ENCODE data around the gene NHSL2. TPM values are rescaled to one million over a fixed set of nuclear protein-coding genes. Genes with fewer than 3 reads are reported as not detected.

The NHSL2 gene
- total RNA-seq, 1 donor from 2014 or later = 4.7 TPM

DNA sequence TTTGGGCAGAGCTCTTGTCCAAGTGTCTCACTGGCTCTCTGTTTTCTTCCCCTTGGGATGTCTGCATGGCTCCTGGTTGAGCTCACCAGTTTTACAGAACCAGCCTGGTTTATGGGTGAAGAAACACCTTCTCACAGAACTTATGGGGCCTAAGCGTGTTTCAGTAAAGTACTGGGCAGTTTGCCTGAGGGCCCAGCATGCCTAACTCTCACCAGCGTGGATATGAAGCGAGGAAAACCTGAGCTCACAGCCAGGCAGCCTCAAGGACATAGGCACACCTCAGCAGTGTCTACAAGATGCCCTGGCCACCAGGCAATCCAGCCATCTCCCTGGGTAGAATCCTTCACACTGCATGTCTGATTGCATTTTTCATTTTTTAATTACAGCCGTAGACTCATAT is 9.2 kb downstream of the NHSL2 start:
- H3K9ac ChIP-seq (ENCODE audit: low read depth in 1 of 3, low read length in 3 of 3) = no peak overlapping the region
- no peak overlapping the region for H3K4me3 ChIP-seq (ENCODE audit: low read length in 3 of 3)
- no peaks in the 10 kb centered on the region for H3K27me3 ChIP-seq (ENCODE audit: control insufficient read depth in 3 of 3, insufficient read depth in 3 of 3, low read length in 3 of 3)
- H3K36me3 ChIP-seq (ENCODE audit: control insufficient read depth in 3 of 3, insufficient read depth in 3 of 3, low read length in 3 of 3) = no peaks in the 10 kb centered on the region
- no peaks in the 10 kb centered on the region for H3K9me3 ChIP-seq (ENCODE audit: control insufficient read depth in 3 of 3, low read length in 3 of 3)
- no peak overlapping the region for H3K27ac ChIP-seq (ENCODE audit: low read depth, low read length)
- H3K4me1 ChIP-seq (ENCODE audit: control insufficient read depth in 3 of 3, insufficient read depth in 3 of 3, low read length in 3 of 3) = no peaks in the 10 kb centered on the region

GRCh38 chrX:71922686-71923085 is 12.0 kb downstream of the NHSL2 start:
- Histone ChIP-seq H3K36me3 (ENCODE audit: control insufficient read depth in 3 of 3, insufficient read depth in 3 of 3, low read length in 3 of 3) (no peaks in the 10 kb centered on the region), H3K9me3 (ENCODE audit: control insufficient read depth in 3 of 3, low read length in 3 of 3) (no peaks in the 10 kb centered on the region), H3K4me1 (ENCODE audit: control insufficient read depth in 3 of 3, insufficient read depth in 3 of 3, low read length in 3 of 3) (no peaks in the 10 kb centered on the region), H3K4me3 (ENCODE audit: low read length in 3 of 3) (no peak overlapping the region), H3K9ac (ENCODE audit: low read depth in 1 of 3, low read length in 3 of 3) (no peak overlapping the region), H3K27me3 (ENCODE audit: control insufficient read depth in 3 of 3, insufficient read depth in 3 of 3, low read length in 3 of 3) (no peaks in the 10 kb centered on the region), H3K27ac (ENCODE audit: low read depth, low read length) (no peak overlapping the region)

- Histone ChIP-seq H3K4me3 (ENCODE audit: low read length in 3 of 3) (no peak overlapping the region), H3K9ac (ENCODE audit: low read depth in 1 of 3, low read length in 3 of 3) (no peak overlapping the region), H3K9me3 (ENCODE audit: control insufficient read depth in 3 of 3, low read length in 3 of 3) (no peaks in the 10 kb centered on the region), H3K36me3 (ENCODE audit: control insufficient read depth in 3 of 3, insufficient read depth in 3 of 3, low read length in 3 of 3) (no peaks in the 10 kb centered on the region), H3K27ac (ENCODE audit: low read depth, low read length) (no peak overlapping the region), H3K4me1 (ENCODE audit: control insufficient read depth in 3 of 3, insufficient read depth in 3 of 3, low read length in 3 of 3) (no peaks in the 10 kb centered on the region), H3K27me3 (ENCODE audit: control insufficient read depth in 3 of 3, insufficient read depth in 3 of 3, low read length in 3 of 3) (peaks cover 0 to 4% (median 0%) of the 10 kb centered on the region in 3 donors)
These were observed 12.9 kb downstream of the NHSL2 start for GRCh38 chrX:71923516-71923915.

GRCh38 chrX:71927040-71927439 is 16.4 kb downstream of the NHSL2 start:
- Histone ChIP-seq H3K4me3 (ENCODE audit: low read length in 3 of 3) (no peak overlapping the region), H3K27me3 (ENCODE audit: control insufficient read depth in 3 of 3, insufficient read depth in 3 of 3, low read length in 3 of 3) (peaks cover 0 to 7% (median 0%) of the 10 kb centered on the region in 3 donors)

DNA sequence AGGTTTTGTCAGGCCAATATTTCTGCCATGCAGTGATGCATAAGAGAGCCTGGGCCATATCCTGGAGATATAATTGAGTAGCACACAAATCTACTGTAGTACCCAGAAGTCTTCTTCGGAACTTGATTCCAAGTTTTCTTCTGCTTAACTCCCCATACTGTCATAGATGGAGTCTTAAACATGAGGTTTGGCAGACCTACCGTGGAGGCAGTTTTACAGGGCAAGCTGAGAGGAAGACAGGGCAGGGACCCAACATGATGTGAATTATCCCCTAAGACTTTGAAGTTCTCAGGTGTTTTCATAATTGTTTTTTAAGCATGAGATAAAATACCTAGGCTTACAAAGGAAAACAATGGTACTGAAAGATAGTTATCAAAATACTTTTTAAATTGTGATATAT is 18.2 kb downstream of the NHSL2 start:
- H3K27me3 ChIP-seq (ENCODE audit: control insufficient read depth in 3 of 3, insufficient read depth in 3 of 3, low read length in 3 of 3) = peaks cover 0 to 7% (median 0%) of the 10 kb centered on the region in 3 donors
- no peaks in the 10 kb centered on the region for H3K36me3 ChIP-seq (ENCODE audit: control insufficient read depth in 3 of 3, insufficient read depth in 3 of 3, low read length in 3 of 3)
- peaks cover 0 to 2% (median 0%) of the 10 kb centered on the region in 3 donors for H3K4me1 ChIP-seq (ENCODE audit: control insufficient read depth in 3 of 3, insufficient read depth in 3 of 3, low read length in 3 of 3)
- H3K9me3 ChIP-seq (ENCODE audit: control insufficient read depth in 3 of 3, low read length in 3 of 3) = no peaks in the 10 kb centered on the region
- H3K4me3 ChIP-seq (ENCODE audit: low read length in 3 of 3) = no peak overlapping the region
- no peak overlapping the region for H3K9ac ChIP-seq (ENCODE audit: low read depth in 1 of 3, low read length in 3 of 3)
- H3K27ac ChIP-seq (ENCODE audit: low read depth, low read length) = no peak overlapping the region

More at GRCh38 chrX:71927040-71927439, 16.4 kb downstream of the NHSL2 start:
- no peak overlapping the region for H3K9ac ChIP-seq (ENCODE audit: low read depth in 1 of 3, low read length in 3 of 3)
- no peak overlapping the region for H3K27ac ChIP-seq (ENCODE audit: low read depth, low read length)
- H3K36me3 ChIP-seq (ENCODE audit: control insufficient read depth in 3 of 3, insufficient read depth in 3 of 3, low read length in 3 of 3) = no peaks in the 10 kb centered on the region
- H3K4me1 ChIP-seq (ENCODE audit: control insufficient read depth in 3 of 3, insufficient read depth in 3 of 3, low read length in 3 of 3) = no peaks in the 10 kb centered on the region
- H3K9me3 ChIP-seq (ENCODE audit: control insufficient read depth in 3 of 3, low read length in 3 of 3) = no peaks in the 10 kb centered on the region

DNA sequence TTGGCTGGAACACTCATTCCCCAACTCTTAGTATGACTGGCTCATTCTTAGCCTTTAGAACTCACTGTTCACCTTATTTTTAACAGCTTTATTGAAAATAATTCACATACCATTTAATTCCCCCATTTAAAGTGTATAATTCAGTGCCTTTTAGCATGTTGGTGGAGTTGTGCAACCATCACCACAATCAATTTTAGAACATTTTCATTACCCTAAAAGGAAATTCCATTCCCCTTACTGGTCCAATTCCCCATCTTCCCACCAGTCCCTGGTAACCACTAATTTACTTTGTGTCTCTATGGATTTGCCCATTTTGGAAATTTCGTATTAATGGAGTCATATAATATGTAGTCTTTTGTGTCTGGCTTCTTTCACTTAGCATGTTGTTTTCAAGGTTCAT is 19.7 kb downstream of the NHSL2 start:
- peaks cover 0 to 12% (median 0%) of the 10 kb centered on the region in 3 donors for H3K27me3 ChIP-seq (ENCODE audit: control insufficient read depth in 3 of 3, insufficient read depth in 3 of 3, low read length in 3 of 3)
- no peak overlapping the region for H3K9ac ChIP-seq (ENCODE audit: low read depth in 1 of 3, low read length in 3 of 3)
- peaks cover 0 to 2% (median 0%) of the 10 kb centered on the region in 3 donors for H3K4me1 ChIP-seq (ENCODE audit: control insufficient read depth in 3 of 3, insufficient read depth in 3 of 3, low read length in 3 of 3)
- no peak overlapping the region for H3K4me3 ChIP-seq (ENCODE audit: low read length in 3 of 3)
- no peaks in the 10 kb centered on the region for H3K9me3 ChIP-seq (ENCODE audit: control insufficient read depth in 3 of 3, low read length in 3 of 3)
- H3K36me3 ChIP-seq (ENCODE audit: control insufficient read depth in 3 of 3, insufficient read depth in 3 of 3, low read length in 3 of 3) = no peaks in the 10 kb centered on the region
- no peak overlapping the region for H3K27ac ChIP-seq (ENCODE audit: low read depth, low read length)

GRCh38 chrX:71935476-71935875 is 24.8 kb downstream of the NHSL2 start:
- Histone ChIP-seq H3K4me1 (ENCODE audit: control insufficient read depth in 3 of 3, insufficient read depth in 3 of 3, low read length in 3 of 3) (peaks cover 0 to 2% (median 2%) of the 10 kb centered on the region in 3 donors), H3K36me3 (ENCODE audit: control insufficient read depth in 3 of 3, insufficient read depth in 3 of 3, low read length in 3 of 3) (no peaks in the 10 kb centered on the region), H3K4me3 (ENCODE audit: low read length in 3 of 3) (no peak overlapping the region), H3K27me3 (ENCODE audit: control insufficient read depth in 3 of 3, insufficient read depth in 3 of 3, low read length in 3 of 3) (peaks cover 0 to 24% (median 0%) of the 10 kb centered on the region in 3 donors), H3K27ac (ENCODE audit: low read depth, low read length) (no peak overlapping the region), H3K9ac (ENCODE audit: low read depth in 1 of 3, low read length in 3 of 3) (no peak overlapping the region), H3K9me3 (ENCODE audit: control insufficient read depth in 3 of 3, low read length in 3 of 3) (no peaks in the 10 kb centered on the region)

GRCh38 chrX:71936632-71937031 is 26.0 kb downstream of the NHSL2 start:
- H3K9me3 ChIP-seq (ENCODE audit: control insufficient read depth in 3 of 3, low read length in 3 of 3) = no peaks in the 10 kb centered on the region
- no peaks in the 10 kb centered on the region for H3K36me3 ChIP-seq (ENCODE audit: control insufficient read depth in 3 of 3, insufficient read depth in 3 of 3, low read length in 3 of 3)
- H3K27me3 ChIP-seq (ENCODE audit: control insufficient read depth in 3 of 3, insufficient read depth in 3 of 3, low read length in 3 of 3) = peaks cover 0 to 24% (median 0%) of the 10 kb centered on the region in 3 donors
- no peak overlapping the region for H3K9ac ChIP-seq (ENCODE audit: low read depth in 1 of 3, low read length in 3 of 3)
- H3K4me3 ChIP-seq (ENCODE audit: low read length in 3 of 3) = no peak overlapping the region
- H3K27ac ChIP-seq (ENCODE audit: low read depth, low read length) = no peak overlapping the region
- H3K4me1 ChIP-seq (ENCODE audit: control insufficient read depth in 3 of 3, insufficient read depth in 3 of 3, low read length in 3 of 3) = peaks cover 0 to 2% (median 2%) of the 10 kb centered on the region in 3 donors

DNA sequence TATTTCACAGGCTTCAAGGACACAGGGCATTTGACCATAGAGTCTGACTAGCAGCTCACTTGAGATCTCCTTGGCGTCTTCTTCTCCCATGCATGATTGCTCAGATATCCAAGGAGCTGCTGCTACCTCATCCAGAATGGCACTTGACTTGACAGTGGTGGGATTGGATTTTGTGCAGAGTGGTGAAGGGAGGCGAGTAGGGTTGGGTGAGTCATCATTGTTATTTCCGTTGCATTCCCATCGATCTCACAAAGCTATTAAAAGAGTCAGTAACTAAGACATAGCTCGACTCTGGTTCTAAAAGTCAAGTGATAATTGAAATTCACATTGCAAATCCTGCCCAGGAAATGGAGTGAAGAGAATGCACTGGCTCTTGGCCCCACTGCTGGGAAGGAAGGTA is 27.7 kb downstream of the NHSL2 start:
- Histone ChIP-seq H3K9me3 (ENCODE audit: control insufficient read depth in 3 of 3, low read length in 3 of 3) (no peaks in the 10 kb centered on the region), H3K27me3 (ENCODE audit: control insufficient read depth in 3 of 3, insufficient read depth in 3 of 3, low read length in 3 of 3) (peaks cover 0 to 24% (median 0%) of the 10 kb centered on the region in 3 donors), H3K36me3 (ENCODE audit: control insufficient read depth in 3 of 3, insufficient read depth in 3 of 3, low read length in 3 of 3) (no peaks in the 10 kb centered on the region), H3K27ac (ENCODE audit: low read depth, low read length) (no peak overlapping the region), H3K4me1 (ENCODE audit: control insufficient read depth in 3 of 3, insufficient read depth in 3 of 3, low read length in 3 of 3) (peaks cover 0 to 3% (median 2%) of the 10 kb centered on the region in 3 donors), H3K4me3 (ENCODE audit: low read length in 3 of 3) (no peak overlapping the region), H3K9ac (ENCODE audit: low read depth in 1 of 3, low read length in 3 of 3) (no peak overlapping the region)

DNA sequence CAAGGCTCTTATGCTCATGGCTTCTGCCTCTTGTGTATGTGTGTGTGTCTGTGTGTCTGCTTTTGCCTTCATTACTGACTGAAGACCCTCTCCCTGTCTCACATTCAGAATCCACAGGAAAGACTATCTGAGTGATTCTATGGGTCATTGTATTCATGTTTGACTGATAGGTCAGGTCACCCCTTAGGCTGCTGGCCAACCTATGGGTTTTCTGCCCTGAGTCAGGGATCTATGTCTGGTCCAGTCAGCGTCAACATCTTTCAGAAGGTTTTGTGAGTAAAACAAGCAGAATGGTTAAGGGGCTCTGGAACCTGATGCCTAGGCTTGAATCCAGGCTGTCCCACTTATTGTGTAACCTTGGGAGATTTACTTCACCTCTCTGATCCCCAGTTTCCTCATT is 30.5 kb downstream of the NHSL2 start:
- Histone ChIP-seq H3K9ac (ENCODE audit: low read depth in 1 of 3, low read length in 3 of 3) (no peak overlapping the region), H3K4me1 (ENCODE audit: control insufficient read depth in 3 of 3, insufficient read depth in 3 of 3, low read length in 3 of 3) (peaks cover 0 to 2% (median 0%) of the 10 kb centered on the region in 3 donors), H3K27me3 (ENCODE audit: control insufficient read depth in 3 of 3, insufficient read depth in 3 of 3, low read length in 3 of 3) (peaks cover 0 to 16% (median 0%) of the 10 kb centered on the region in 3 donors), H3K4me3 (ENCODE audit: low read length in 3 of 3) (no peak overlapping the region), H3K36me3 (ENCODE audit: control insufficient read depth in 3 of 3, insufficient read depth in 3 of 3, low read length in 3 of 3) (no peaks in the 10 kb centered on the region), H3K27ac (ENCODE audit: low read depth, low read length) (no peak overlapping the region), H3K9me3 (ENCODE audit: control insufficient read depth in 3 of 3, low read length in 3 of 3) (no peaks in the 10 kb centered on the region)
